GM10266 (cell line): ENCODE results near the gene CRY2.
A peak's percentile ranks its signal among the peaks of the same experiment; 100 is the strongest.
"Not testable (repeated sequence)": the region's sequence is repeated elsewhere in the genome, so short reads cannot be mapped to it uniquely, and the experiment has no call there.

Experiments used
- DNase-seq: peaks from one replicate; pipeline ENCODE4 v3.0.0; 2012; ENCODE audit errors: extremely low spot score
- CTCF ChIP-seq: IDR thresholded peaks from 2 replicates; pipeline ENCODE4 v1.5.1; 2012; ENCODE audit warnings: mild to moderate bottlenecking, low read depth; ENCODE audit not compliant: control insufficient read depth, insufficient read depth; ENCODE audit errors: missing control alignments

CRY2 gene

GRCh38 chr11:45816614-45817013 is 30.7 kb upstream of the CRY2 start:
- TF ChIP-seq CTCF, result no peak
- DNase-seq, result no peak

GRCh38 chr11:45817191-45817590 is 30.1 kb upstream of the CRY2 start:
- no peak for TF ChIP-seq CTCF
- peak; percentile 55 for DNase-seq

GRCh38 chr11:45818961-45819605 is 28.2 kb upstream of the CRY2 start:
- no peak for TF ChIP-seq CTCF
- no peak for DNase-seq

GRCh38 chr11:45820211-45820857 is 26.9 kb upstream of the CRY2 start:
- TF ChIP-seq CTCF, result no peak
- no peak for DNase-seq

- DNase-seq, result not testable (repeated sequence)
These were observed 20.8 kb upstream of the CRY2 start for GRCh38 chr11:45826492-45826891.

GRCh38 chr11:45827123-45827522 is 20.2 kb upstream of the CRY2 start:
- no peak for TF ChIP-seq CTCF
- DNase-seq, result no peak

- DNase-seq, result no peak
- TF ChIP-seq CTCF, result no peak
These were observed 18.3 kb upstream of the CRY2 start for GRCh38 chr11:45828996-45829395.

- DNase-seq, result no peak
- no peak for TF ChIP-seq CTCF
These were observed 16.7 kb upstream of the CRY2 start for GRCh38 chr11:45830596-45830995.
